GM10847 (cell line): ENCODE results near the gene TEAD2.

Experiments
- POLR2A ChIP-seq: IDR thresholded peaks from 2 replicates; pipeline ENCODE4 v1.6.1; 2011; ENCODE audit not compliant: insufficient read length; ENCODE audit errors: extremely low read depth

Gene TEAD2

GRCh38 chr19:49362048-49362928 is at the start of gene TEAD2:
TSS of gene TEAD2 (minus strand) at chr19:49362416. CDS start at chr19:49360075, 2,341 bp downstream.
- TF ChIP-seq POLR2A = no peak

DNA sequence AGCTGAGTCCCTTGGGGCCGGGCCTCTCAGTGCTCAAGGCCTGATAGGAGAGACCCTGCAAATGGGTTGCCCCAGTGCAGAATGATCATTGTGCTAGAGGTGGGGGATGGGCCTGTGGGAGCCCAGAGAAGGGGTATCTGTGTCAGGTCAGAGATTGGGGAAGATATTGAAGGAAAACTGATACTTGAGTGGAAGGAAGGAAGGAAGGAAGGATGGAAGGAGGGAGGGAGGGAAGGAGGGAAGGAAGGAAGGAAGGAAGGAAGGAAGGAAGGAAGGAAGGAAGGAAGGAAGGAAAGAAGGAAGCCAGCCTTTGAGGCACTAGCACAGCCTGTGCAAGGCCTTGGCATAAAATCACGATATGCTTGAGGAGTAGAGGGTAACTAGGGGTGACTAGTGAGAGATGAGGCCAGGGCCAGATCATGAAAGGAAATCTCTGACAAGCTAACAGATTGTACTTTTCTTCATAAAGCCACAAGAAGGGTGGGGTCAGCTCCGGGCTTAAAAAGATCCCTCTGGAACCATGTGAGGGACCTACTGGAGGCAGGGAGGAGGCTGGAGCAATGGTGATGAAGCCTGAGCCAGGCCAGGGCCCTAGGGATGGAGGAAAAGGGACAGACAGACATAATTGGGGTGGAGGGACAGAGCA is 49.6 kb upstream of the TEAD2 start:
- no peak for TF ChIP-seq POLR2A

DNA sequence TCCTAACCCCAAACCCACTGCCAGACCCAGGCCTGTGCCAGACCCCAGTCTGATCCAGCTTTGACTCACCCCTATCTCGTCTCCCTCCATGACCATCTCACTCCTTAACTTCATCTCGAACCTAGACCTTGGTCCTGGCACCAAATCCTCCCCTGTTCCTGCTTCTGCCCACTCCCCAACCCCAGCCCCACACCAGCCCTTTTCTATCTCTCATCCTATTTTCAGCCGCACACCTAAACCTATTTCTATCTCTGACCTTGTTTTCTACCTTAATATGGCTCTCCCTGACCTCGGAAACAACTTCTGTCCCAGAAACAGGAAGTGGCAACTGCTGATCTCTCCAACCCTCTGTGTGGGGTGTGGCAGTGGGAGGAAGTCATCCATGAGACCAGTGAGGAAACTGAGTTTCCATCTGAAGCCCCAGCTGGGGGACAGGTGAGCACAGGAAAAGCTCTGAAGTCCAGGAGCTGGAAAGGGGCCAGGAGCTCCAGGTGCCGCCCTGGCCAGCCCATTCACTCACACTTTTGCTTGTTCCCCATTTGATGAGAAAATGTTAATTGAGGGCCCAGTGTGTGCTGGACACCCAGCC is 47.3 kb upstream of the TEAD2 start:
- TF ChIP-seq POLR2A = no peak

DNA sequence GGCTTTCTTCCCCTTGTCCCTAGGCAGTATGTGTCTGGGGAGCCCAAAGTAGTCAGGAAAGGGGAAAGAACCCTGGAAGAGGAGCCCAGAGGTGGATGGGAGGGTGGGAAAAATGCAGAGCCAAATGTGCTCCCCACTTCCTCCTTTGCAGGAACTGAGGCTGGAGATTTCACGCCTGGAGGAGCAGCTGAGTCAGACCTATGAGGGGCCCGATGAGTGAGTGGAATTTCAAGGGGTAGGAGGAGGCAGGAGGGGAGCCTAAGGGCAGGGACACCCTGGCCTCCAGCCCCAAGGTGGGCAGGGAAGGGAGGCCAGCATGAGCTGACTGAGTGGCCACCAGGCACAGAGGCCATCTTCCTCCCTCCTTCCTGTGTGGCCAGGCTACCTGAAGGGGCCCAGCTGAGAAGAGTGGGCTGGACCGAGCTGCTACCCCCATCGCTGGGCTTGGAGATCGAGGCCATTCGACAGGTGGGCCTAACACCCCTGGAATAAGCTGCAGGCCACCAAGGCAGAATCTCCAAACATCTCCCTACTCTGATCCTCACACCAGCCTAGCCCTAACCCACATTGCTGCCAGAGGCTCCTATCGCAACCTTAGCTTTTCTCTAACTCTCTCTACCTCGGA is 46.7 kb upstream of the TEAD2 start:
- no peak for TF ChIP-seq POLR2A

DNA sequence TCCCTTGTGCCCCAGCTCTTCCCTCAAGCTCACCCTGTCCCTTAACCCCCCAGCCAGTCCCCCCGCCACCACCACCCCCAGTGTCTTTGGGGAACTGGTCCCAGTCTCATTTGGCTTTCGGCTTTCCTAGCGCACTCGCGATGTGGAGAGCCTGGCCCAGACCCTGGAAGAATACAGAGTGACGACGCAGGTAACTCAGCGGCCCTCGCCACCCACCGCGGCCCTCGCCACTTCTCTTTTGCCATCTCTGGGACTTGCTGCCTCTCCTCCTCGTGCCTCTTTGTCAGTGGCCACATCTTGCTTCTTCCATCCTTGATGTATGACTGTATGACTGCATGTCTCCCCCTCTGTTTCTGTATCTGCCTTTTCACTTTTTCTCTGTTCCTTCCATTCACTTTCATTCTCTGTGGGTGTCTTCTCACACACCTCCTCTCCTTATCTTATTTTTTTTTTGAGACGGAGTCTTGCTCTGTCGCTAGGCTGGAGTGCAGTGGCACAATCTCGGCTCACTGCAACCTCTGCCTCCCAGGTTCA is 45.3 kb upstream of the TEAD2 start:
- no peak for TF ChIP-seq POLR2A

GRCh38 chr19:49407079-49407478 is 44.9 kb upstream of the TEAD2 start:
- TF ChIP-seq POLR2A = no peak

- no peak for TF ChIP-seq POLR2A
Observed at GRCh38 chr19:49403404-49404187, 41.4 kb upstream of the TEAD2 start.

DNA sequence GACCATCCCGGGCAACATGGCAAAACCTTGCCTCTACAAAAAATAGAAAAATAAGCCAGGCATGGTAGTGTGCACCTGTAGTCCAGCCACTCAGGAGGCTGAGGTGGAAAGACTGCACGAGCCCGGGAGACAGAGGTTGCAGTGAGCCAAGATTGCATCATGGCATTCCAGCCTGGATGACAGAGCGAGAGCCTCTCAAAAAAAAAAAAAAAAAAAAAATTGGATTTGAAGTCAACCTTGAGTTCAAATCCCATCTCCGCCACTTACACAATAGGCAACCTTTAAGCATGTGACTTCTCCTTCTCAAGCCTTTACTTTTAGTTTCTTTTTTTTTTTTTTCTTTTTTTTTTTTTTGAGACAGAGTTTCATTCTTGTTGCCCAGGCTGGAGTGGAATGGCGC is 37.8 kb upstream of the TEAD2 start:
- no peak for TF ChIP-seq POLR2A

- TF ChIP-seq POLR2A = no peak
Observed at GRCh38 chr19:49398931-49399330, 36.7 kb upstream of the TEAD2 start.

DNA sequence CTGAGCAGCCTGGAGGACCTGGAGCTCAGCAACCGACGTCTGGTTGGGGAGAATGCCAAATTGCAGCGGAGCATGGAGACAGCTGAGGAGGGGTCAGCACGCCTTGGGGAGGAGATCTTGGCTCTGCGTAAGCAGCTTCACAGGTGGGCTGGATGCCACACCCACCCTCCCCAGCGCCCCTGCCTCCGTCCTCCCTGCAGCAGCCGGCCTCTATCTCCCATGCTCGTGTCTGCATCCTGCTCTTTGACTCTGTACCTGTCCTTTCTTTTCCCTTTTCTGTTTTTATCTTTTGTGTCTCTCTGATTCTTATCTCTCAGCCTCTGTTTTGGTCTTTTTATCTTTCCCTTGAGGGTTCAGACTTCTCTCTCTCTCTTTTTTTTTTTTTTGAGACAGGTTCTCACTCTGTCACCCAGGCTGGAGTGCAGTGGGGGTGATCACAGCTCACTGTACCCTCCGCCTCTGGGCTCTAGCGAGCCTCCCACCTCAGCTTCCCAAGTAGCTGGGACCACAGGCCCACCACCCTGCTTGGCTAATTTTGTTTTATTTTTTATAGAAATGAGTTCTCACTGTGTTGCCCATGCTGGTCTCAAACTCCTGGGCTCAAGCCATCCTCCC is 35.9 kb upstream of the TEAD2 start:
- no peak for TF ChIP-seq POLR2A

- TF ChIP-seq POLR2A = no peak
Observed at GRCh38 chr19:49396738-49397505, 34.7 kb upstream of the TEAD2 start.

- no peak for TF ChIP-seq POLR2A
Observed at GRCh38 chr19:49395581-49396407, 33.6 kb upstream of the TEAD2 start.

DNA sequence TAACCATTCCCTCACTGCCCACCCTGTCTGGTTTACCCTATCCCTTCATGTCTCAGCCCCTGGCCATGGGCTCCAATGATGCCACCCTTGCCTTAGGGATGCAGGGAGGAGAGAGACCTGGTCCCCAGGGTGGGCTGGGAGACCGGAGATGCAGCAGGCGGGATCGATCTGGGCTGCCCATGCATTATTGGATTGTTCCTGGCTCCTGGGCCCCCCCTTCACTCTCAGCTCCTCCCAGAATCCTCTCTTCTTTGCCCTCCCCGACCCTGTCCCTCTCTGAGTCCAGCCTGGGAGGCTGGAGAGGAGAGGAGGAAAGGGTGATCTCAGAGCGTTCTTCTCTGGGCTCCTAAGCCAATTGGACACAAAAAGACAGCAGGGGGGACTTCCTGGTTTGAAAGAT is 31.7 kb upstream of the TEAD2 start:
- TF ChIP-seq POLR2A = no peak
